ENCODE data around the gene RENBP. TPM values are rescaled to one million over a fixed set of nuclear protein-coding genes. Genes with fewer than 3 reads are reported as not detected.

Gene RENBP
- total RNA-seq, 2 experiments from 2014 or later: 2.8 to 6.2 TPM

GRCh38 chrX:153989973-153990655 lies 45.7 kb upstream of the RENBP start:
- Histone ChIP-seq H3K79me2 (ENCODE audit: insufficient read depth, low read depth, low read length) (no peaks in the 10 kb centered on the region), H3K9me2 (ENCODE audit: insufficient read depth, low read length) (no peaks in the 10 kb centered on the region), H3K36me3 (ENCODE audit: insufficient read depth, low read length) (no peaks in the 10 kb centered on the region), H2AFZ (ENCODE audit: low read length) (no peak overlapping the region), H3K4me3 (ENCODE audit: low read depth, low read length, poor library complexity, severe bottlenecking) (no peak overlapping the region), H4K20me1 (ENCODE audit: insufficient read depth, low read length) (no peaks in the 10 kb centered on the region), H3K4me2 (ENCODE audit: low read length) (no peak overlapping the region), H3K27ac (ENCODE audit: low read depth, low read length, poor library complexity, severe bottlenecking) (no peak overlapping the region), H3K4me1 (ENCODE audit: insufficient read depth, low read length, poor library complexity, severe bottlenecking) (peaks cover 3% of the 10 kb centered on the region), H3K9me3 (ENCODE audit: low read length) (no peaks in the 10 kb centered on the region)
- intact Hi-C loops (cut with micrococcal nuclease; ENCODE audit: unreplicated experiment): no loop called here
- ChIA-PET POLR2A (no interaction called here), CTCF (ENCODE audit: unreplicated experiment) (no interaction called here)
- no TSS peak for BruUV-seq (replicated peaks)
- TF ChIP-seq EZH2phosphoT487 (IDR thresholded peaks at IDR 0.05; ENCODE audit: borderline replicate concordance, low read depth, low read length): no peak
- no peak for TF ChIP-seq CTCF (conservative IDR thresholded peaks at IDR 0.05; ENCODE audit: low read length)
- no peak for DNase-seq (ENCODE audit: low spot score)

GRCh38 chrX:153988493-153988892 lies 44.0 kb upstream of the RENBP start:
- CTCF ChIA-PET (ENCODE audit: unreplicated experiment): no interaction called here
- no peak for DNase-seq (ENCODE audit: low spot score)
- H3K9me3 ChIP-seq (ENCODE audit: low read length): no peaks in the 10 kb centered on the region
- BruUV-seq (replicated peaks): no TSS peak
- H2AFZ ChIP-seq (ENCODE audit: low read length): no peak overlapping the region
- TF ChIP-seq EZH2phosphoT487 (IDR thresholded peaks at IDR 0.05; ENCODE audit: borderline replicate concordance, low read depth, low read length) (no peak), CTCF (conservative IDR thresholded peaks at IDR 0.05; ENCODE audit: low read length) (no peak)
- H3K27ac ChIP-seq (ENCODE audit: low read depth, low read length, poor library complexity, severe bottlenecking): no peak overlapping the region
- no peaks in the 10 kb centered on the region for H3K36me3 ChIP-seq (ENCODE audit: insufficient read depth, low read length)
- H3K9me2 ChIP-seq (ENCODE audit: insufficient read depth, low read length): no peaks in the 10 kb centered on the region
- H3K4me2 ChIP-seq (ENCODE audit: low read length): no peak overlapping the region
- H3K79me2 ChIP-seq (ENCODE audit: insufficient read depth, low read depth, low read length): no peaks in the 10 kb centered on the region
- POLR2A ChIA-PET: no interaction called here
- no peak overlapping the region for H3K4me3 ChIP-seq (ENCODE audit: low read depth, low read length, poor library complexity, severe bottlenecking)
- H3K4me1 ChIP-seq (ENCODE audit: insufficient read depth, low read length, poor library complexity, severe bottlenecking): peaks cover 6% of the 10 kb centered on the region
- intact Hi-C loops (cut with micrococcal nuclease; ENCODE audit: unreplicated experiment): no loop called here
- no peaks in the 10 kb centered on the region for H4K20me1 ChIP-seq (ENCODE audit: insufficient read depth, low read length)

GRCh38 chrX:153984351-153985178 lies 40.1 kb upstream of the RENBP start:
- BruUV-seq (replicated peaks): no TSS peak
- TF ChIP-seq CTCF (conservative IDR thresholded peaks at IDR 0.05; ENCODE audit: low read length) (no peak), EZH2phosphoT487 (IDR thresholded peaks at IDR 0.05; ENCODE audit: borderline replicate concordance, low read depth, low read length) (no peak)
- DNase-seq (ENCODE audit: low spot score): no peak
- POLR2A ChIA-PET: interaction anchor here (0.5 kb wide), 1 partner anchor 182 kb away, joined by 3 read pairs; no protein-coding TSS in a partner anchor
- Histone ChIP-seq H3K36me3 (ENCODE audit: insufficient read depth, low read length) (no peaks in the 10 kb centered on the region), H3K9me3 (ENCODE audit: low read length) (no peaks in the 10 kb centered on the region), H3K9me2 (ENCODE audit: insufficient read depth, low read length) (no peaks in the 10 kb centered on the region), H4K20me1 (ENCODE audit: insufficient read depth, low read length) (no peaks in the 10 kb centered on the region), H3K4me3 (ENCODE audit: low read depth, low read length, poor library complexity, severe bottlenecking) (no peak overlapping the region), H3K79me2 (ENCODE audit: insufficient read depth, low read depth, low read length) (no peaks in the 10 kb centered on the region), H3K27ac (ENCODE audit: low read depth, low read length, poor library complexity, severe bottlenecking) (no peak overlapping the region), H3K4me2 (ENCODE audit: low read length) (no peak overlapping the region), H2AFZ (ENCODE audit: low read length) (no peak overlapping the region), H3K4me1 (ENCODE audit: insufficient read depth, low read length, poor library complexity, severe bottlenecking) (peaks cover 11% of the 10 kb centered on the region)
- CTCF ChIA-PET (ENCODE audit: unreplicated experiment): no interaction called here
- intact Hi-C loops (cut with micrococcal nuclease; ENCODE audit: unreplicated experiment): no loop called here
